Activated T-cell treated with anti-CD3 and anti-CD28 coated beads, Interleukin-2, amount 50 U/mL, for 1 hour (primary cell): Measurements from ENCODE around the gene RASGEF1B.

Experiments
- DNase-seq: peaks from one replicate; pipeline ENCODE4 v3.0.0-alpha.2; 2020

RASGEF1B gene

DNA sequence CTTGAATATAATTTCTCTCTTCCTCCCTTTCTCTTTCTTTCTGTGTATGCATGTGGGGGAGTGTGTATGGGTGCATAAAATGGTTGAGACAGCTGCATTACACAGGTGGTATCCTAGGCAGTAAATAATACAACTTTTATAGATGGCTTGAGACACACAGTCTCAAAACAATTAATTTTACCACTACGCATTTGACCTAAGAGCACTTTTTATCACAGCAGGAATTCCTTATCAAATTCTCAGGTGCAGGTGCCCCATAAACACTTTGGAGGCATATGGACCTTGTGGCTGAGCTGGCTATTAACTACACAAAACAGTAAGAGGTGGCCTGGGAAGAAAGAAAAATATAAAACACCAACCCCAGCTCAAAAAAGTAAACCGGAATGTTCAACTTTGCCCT, 91.3 kb downstream of the RASGEF1B start:
- no peak for DNase-seq

- no peak for DNase-seq
Measured at GRCh38 chr4:81378386-81378785, 93.3 kb downstream of the RASGEF1B start.

DNA sequence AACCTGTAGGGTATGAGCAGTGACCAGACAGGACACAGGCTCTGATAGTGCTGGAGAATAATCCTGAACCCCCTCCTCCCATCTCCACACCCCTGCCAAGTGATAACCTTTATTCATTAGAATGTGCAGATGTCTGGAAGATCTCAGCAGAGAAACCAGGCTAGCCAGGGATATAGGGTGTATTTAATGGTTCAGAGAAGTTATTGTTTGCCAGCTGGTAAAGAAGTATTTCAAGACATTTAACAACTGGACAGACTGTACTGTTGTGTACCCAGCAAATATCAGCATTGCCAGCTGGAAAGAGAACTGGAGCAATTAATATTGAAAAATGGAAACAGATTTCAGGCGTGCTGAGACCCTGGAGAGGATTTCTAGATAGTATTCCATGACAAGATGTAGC, 94.5 kb downstream of the RASGEF1B start:
- no peak for DNase-seq

DNA sequence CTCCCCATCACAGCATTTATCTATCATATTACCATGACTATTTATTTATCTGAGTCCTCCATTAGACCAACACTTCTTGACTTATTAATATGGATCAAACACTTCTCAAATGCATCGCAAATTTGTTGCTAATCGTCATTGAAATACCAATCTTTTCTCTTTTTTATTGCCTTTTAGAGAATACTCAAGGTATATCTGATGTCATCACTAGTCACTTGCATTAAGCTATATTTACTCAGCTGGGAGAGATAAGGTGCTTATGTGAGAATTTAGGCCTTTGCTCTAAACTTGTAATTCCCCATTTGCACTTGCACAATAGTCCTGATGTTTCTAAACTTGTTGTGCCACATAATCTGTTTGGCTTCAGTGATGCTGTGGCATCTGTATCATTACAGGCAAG, 95.0 kb downstream of the RASGEF1B start:
- DNase-seq, result no peak
